ENCODE measurements around the gene HBEGF.

HBEGF gene

DNA sequence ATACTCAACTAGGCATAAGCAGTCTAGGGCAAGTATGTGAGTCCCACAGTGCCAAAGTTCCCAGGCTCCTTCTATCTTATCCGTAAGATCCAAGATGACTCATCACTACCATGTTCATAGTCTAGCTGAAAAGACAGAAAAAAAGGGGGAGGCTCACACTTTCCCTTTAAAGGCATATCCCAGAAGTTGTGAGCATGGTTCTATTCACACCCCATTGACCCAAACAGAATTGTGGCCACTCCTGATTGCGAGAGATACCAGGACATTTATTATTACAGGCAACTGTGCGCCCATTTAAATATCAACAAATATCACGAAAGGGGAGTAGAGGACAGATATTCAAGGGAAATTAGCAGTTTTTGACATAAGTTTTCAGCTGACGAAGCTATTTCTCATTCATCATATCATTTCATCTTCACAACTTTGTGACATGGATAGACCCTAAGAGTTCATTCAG lies 35.4 kb downstream of the HBEGF start:
- H3K4me3 ChIP-seq (replicated peaks; ENCODE audit: insufficient read depth, low read length), result no peak overlapping the region
- no peak for TF ChIP-seq GABPA (IDR thresholded peaks at IDR 0.05; ENCODE audit: low read depth)
- no peak for TF ChIP-seq SPI1 (IDR thresholded peaks at IDR 0.05; ENCODE audit: borderline replicate concordance, low read depth)
- DNase-seq (ENCODE audit: low read depth in 1 of 2, low spot score in 1 of 2), result no peak
- no peaks in the 10 kb centered on the region for H3K27me3 ChIP-seq (ENCODE audit: insufficient read depth, poor library complexity, severe bottlenecking)
- no peak overlapping the region for H3K27ac ChIP-seq (replicated peaks)

DNA sequence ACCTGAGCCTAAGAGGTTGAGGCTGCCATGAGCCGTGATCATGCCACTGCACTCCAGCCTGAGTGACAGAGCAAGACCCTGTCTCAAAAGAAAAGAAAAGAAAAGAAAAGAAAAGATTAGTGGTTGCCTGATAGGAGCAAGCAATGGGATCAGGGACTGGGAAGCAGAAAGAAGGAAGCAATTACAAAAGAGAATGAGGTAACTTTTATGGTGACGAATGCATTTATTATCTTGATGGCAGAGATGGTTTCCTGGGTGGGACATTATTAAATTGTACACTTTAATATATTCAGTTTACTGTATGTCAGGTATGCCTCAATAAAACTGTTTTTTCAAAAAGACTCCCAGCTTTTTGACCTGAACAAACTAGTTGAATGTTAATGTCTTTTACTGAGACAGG lies 36.0 kb downstream of the HBEGF start:
- H3K27me3 ChIP-seq (ENCODE audit: insufficient read depth, poor library complexity, severe bottlenecking), result no peaks in the 10 kb centered on the region
- no peak overlapping the region for H3K4me3 ChIP-seq (replicated peaks; ENCODE audit: insufficient read depth, low read length)
- no peak for DNase-seq (ENCODE audit: low read depth in 1 of 2, low spot score in 1 of 2)
- H3K27ac ChIP-seq (replicated peaks), result no peak overlapping the region
- TF ChIP-seq POLR2AphosphoS5 (IDR thresholded peaks at IDR 0.05; ENCODE audit: low read depth), result no peak
- TF ChIP-seq, protein P1, sequence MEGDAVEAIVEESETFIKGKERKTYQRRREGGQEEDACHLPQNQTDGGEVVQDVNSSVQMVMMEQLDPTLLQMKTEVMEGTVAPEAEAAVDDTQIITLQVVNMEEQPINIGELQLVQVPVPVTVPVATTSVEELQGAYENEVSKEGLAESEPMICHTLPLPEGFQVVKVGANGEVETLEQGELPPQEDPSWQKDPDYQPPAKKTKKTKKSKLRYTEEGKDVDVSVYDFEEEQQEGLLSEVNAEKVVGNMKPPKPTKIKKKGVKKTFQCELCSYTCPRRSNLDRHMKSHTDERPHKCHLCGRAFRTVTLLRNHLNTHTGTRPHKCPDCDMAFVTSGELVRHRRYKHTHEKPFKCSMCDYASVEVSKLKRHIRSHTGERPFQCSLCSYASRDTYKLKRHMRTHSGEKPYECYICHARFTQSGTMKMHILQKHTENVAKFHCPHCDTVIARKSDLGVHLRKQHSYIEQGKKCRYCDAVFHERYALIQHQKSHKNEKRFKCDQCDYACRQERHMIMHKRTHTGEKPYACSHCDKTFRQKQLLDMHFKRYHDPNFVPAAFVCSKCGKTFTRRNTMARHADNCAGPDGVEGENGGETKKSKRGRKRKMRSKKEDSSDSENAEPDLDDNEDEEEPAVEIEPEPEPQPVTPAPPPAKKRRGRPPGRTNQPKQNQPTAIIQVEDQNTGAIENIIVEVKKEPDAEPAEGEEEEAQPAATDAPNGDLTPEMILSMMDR (IDR thresholded peaks at IDR 0.05; ENCODE audit: insufficient read depth, low read length), result no peak
- no peak for TF ChIP-seq GABPA (IDR thresholded peaks at IDR 0.05; ENCODE audit: low read depth)

DNA sequence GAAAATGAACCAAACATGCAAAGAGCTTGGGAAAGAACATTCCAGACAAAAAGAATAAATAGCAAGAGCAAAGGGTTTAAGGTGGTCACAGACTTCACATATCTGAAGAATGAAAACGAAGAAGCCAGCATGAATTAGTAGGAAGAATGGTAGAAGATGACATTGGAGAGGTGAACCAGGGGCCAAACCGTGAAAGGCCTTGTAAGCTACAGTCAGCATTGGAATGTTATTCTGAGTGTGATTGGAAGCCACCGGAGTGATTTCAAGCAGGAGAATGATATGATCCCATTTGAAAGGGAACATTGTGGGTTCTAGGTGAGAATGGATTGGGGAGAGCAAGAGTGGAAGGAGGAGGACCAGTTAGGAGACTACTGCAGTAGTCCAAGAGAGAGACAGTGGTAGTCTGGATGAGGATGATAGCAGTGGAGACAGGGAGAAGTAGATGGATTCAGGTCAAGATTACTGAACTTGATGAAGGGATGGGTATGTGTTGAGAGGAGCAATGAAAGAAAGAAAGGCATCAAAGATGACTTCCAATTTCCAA lies 36.6 kb downstream of the HBEGF start:
- DNase-seq (ENCODE audit: low read depth in 1 of 2, low spot score in 1 of 2), result no peak
- no peaks in the 10 kb centered on the region for H3K27me3 ChIP-seq (ENCODE audit: insufficient read depth, poor library complexity, severe bottlenecking)
- no peak overlapping the region for H3K27ac ChIP-seq (replicated peaks)
- H3K4me3 ChIP-seq (replicated peaks; ENCODE audit: insufficient read depth, low read length), result no peak overlapping the region
- TF ChIP-seq, protein P1 (IDR thresholded peaks at IDR 0.05; ENCODE audit: insufficient read depth, low read length), result no peak
- TF ChIP-seq POLR2AphosphoS5 (IDR thresholded peaks at IDR 0.05; ENCODE audit: low read depth) (no peak), GABPA (IDR thresholded peaks at IDR 0.05; ENCODE audit: low read depth) (no peak), SPI1 (IDR thresholded peaks at IDR 0.05; ENCODE audit: borderline replicate concordance, low read depth) (no peak)
- TF ChIP-seq, protein P2, sequence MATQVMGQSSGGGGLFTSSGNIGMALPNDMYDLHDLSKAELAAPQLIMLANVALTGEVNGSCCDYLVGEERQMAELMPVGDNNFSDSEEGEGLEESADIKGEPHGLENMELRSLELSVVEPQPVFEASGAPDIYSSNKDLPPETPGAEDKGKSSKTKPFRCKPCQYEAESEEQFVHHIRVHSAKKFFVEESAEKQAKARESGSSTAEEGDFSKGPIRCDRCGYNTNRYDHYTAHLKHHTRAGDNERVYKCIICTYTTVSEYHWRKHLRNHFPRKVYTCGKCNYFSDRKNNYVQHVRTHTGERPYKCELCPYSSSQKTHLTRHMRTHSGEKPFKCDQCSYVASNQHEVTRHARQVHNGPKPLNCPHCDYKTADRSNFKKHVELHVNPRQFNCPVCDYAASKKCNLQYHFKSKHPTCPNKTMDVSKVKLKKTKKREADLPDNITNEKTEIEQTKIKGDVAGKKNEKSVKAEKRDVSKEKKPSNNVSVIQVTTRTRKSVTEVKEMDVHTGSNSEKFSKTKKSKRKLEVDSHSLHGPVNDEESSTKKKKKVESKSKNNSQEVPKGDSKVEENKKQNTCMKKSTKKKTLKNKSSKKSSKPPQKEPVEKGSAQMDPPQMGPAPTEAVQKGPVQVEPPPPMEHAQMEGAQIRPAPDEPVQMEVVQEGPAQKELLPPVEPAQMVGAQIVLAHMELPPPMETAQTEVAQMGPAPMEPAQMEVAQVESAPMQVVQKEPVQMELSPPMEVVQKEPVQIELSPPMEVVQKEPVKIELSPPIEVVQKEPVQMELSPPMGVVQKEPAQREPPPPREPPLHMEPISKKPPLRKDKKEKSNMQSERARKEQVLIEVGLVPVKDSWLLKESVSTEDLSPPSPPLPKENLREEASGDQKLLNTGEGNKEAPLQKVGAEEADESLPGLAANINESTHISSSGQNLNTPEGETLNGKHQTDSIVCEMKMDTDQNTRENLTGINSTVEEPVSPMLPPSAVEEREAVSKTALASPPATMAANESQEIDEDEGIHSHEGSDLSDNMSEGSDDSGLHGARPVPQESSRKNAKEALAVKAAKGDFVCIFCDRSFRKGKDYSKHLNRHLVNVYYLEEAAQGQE (IDR thresholded peaks at IDR 0.05; ENCODE audit: insufficient replicate concordance, low read depth), result no peak

DNA sequence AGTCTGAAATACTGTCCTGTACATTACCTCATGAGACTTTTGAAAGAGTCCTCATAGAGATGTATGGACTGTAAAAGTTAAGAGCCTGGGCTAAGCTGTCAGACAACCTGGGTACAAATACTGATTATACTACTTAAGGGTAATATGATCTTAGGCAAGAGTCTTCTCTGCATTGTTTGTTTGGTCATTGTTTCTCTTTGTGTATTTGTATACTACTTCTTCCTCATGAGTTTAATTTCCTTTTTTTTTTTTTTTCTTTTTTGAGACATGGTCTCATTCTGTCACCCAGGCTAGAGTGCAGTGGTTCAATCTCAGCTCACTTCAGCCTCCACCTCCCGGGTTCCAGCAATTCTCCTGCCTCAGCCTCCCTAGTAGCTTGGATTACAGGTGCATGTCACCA lies 40.9 kb downstream of the HBEGF start:
- H3K4me3 ChIP-seq (replicated peaks; ENCODE audit: insufficient read depth, low read length), result no peak overlapping the region
- no peak overlapping the region for H3K27ac ChIP-seq (replicated peaks)
- no peak for DNase-seq (ENCODE audit: low read depth in 1 of 2, low spot score in 1 of 2)
- TF ChIP-seq POLR2AphosphoS5 (IDR thresholded peaks at IDR 0.05; ENCODE audit: low read depth), result no peak
- no peak for TF ChIP-seq SPI1 (IDR thresholded peaks at IDR 0.05; ENCODE audit: borderline replicate concordance, low read depth)
- TF ChIP-seq, protein P2 (IDR thresholded peaks at IDR 0.05; ENCODE audit: insufficient replicate concordance, low read depth), result no peak
- TF ChIP-seq GABPA (IDR thresholded peaks at IDR 0.05; ENCODE audit: low read depth), result no peak
- TF ChIP-seq, protein P1 (IDR thresholded peaks at IDR 0.05; ENCODE audit: insufficient read depth, low read length), result no peak
- H3K27me3 ChIP-seq (ENCODE audit: insufficient read depth, poor library complexity, severe bottlenecking), result no peaks in the 10 kb centered on the region

All from HL-60 (cell line).